Endodermal cell (in vitro differentiated cells): ENCODE measurements around the gene PRELID3B. TPM values are rescaled to one million over a fixed set of nuclear protein-coding genes. Genes with fewer than 3 reads are reported as not detected.

Experiments used
- DNase-seq: peaks from one replicate; pipeline ENCODE4 v3.0.0-alpha.2; 2017
- H3K27ac ChIP-seq: 2 replicates; pipeline ENCODE4 v1.5.1; 2013; ENCODE audit warnings: mild to moderate bottlenecking, low read depth, low read length, moderate library complexity
- H3K27me3 ChIP-seq: 2 replicates; pipeline ENCODE4 v1.6.1; 2013; ENCODE audit warnings: mild to moderate bottlenecking, low read length, moderate library complexity; ENCODE audit not compliant: insufficient read depth, control insufficient read depth, poor library complexity, severe bottlenecking
- H3K36me3 ChIP-seq: 2 replicates; pipeline ENCODE4 v1.7.0; 2013; ENCODE audit warnings: mild to moderate bottlenecking, low read length, moderate library complexity; ENCODE audit not compliant: control insufficient read depth, insufficient read depth
- H3K4me1 ChIP-seq: one replicate; pipeline ENCODE4 v1.7.0; 2013; ENCODE audit warnings: low read length; ENCODE audit not compliant: control insufficient read depth, insufficient read depth
- H3K4me3 ChIP-seq: 2 replicates; pipeline ENCODE4 v1.5.1; 2013; ENCODE audit warnings: mild to moderate bottlenecking, low read length, moderate library complexity
- H3K9ac ChIP-seq: 2 replicates; pipeline ENCODE4 v1.6.1; 2013; ENCODE audit warnings: mild to moderate bottlenecking, low read length, moderate library complexity; ENCODE audit not compliant: poor library complexity, severe bottlenecking; ENCODE audit errors: extremely low read depth
- H3K9me3 ChIP-seq: 2 replicates; pipeline ENCODE4 v1.6.1; 2013; ENCODE audit warnings: mild to moderate bottlenecking, low read length, moderate library complexity; ENCODE audit not compliant: control insufficient read depth
- H3K27ac Mint-ChIP-seq: 2 replicates; pipeline ENCODE4 v1.8.0; 2020; ENCODE audit warnings: mixed read lengths
- H3K27me3 Mint-ChIP-seq: 2 replicates; pipeline ENCODE4 v1.8.0; 2021; ENCODE audit warnings: mild to moderate bottlenecking, mixed read lengths; ENCODE audit not compliant: insufficient read depth
- H3K36me3 Mint-ChIP-seq: 2 replicates; pipeline ENCODE4 v1.8.0; 2020; ENCODE audit warnings: low read depth, mixed read lengths
- H3K4me1 Mint-ChIP-seq: 2 replicates; pipeline ENCODE4 v1.8.0; 2020; ENCODE audit warnings: mixed read lengths
- H3K4me3 Mint-ChIP-seq: 2 replicates; pipeline ENCODE4 v1.8.0; 2020; ENCODE audit warnings: mild to moderate bottlenecking, moderate library complexity, mixed read lengths
- H3K9me3 Mint-ChIP-seq: 2 replicates; pipeline ENCODE4 v1.8.0; 2020; ENCODE audit warnings: mild to moderate bottlenecking, mixed read lengths
- WGBS, 2 experiments: methylation state at CpG; one replicate each; pipeline versions ENCODE4 v1.1.5 to v1.1.7; 2013; ENCODE audit warnings: missing lambda C conversion rate in 2 of 2, mixed read lengths in 1 of 2; ENCODE audit not compliant: insufficient coverage in 1 of 2, insufficient read length in 1 of 2; 5-methylcytosine and 5-hydroxymethylcytosine counted together
- total RNA-seq, 2 donors: library from RNA; stranded (reverse); fragmentation: NEBNext Ultra II Directional in 1 of 2; extraction: Animal tissue kit (Norgen Biotek cat#: 25700) in 1 of 2; gene quantifications; 2 replicates in 1 of 2; 3 replicates in 1 of 2; pipeline ENCODE4 v1.2.1, GENCODE V29; 2021
- TF ChIP-seq, protein P1 (sequence below): fragments of 200-600 bp; sonication (generic); conservative IDR thresholded peaks from 2 replicates; pipeline ENCODE4 v1.5.0; 2021; ENCODE audit warnings: antibody characterized with exemption, mild to moderate bottlenecking

PRELID3B gene
- total RNA-seq, 2 donors from 2014 or later: 48.6 to 50.8 TPM

DNA sequence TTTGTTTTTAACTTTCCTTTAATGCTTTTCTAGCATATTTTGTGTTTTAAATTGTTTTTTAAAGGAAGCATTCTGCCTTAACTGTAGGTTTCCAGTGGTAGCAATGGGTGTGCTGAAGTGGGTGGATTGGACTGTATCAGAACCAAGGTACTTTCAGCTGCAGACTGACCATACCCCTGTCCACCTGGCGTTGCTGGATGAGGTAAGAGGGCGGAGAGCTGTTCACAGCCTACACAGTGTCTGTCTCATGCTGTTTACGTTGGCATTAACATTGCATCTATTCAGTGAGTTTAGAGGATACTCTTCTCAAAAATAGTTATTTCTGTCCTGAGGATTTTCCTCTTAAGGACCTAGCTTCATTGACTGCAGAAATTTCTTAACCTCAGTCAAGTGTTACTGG lies 49.7 kb downstream of the PRELID3B start:
- H3K27ac Mint-ChIP-seq: no peak overlapping the region
- H3K27ac ChIP-seq: no peak overlapping the region
- H3K4me3 ChIP-seq: no peak overlapping the region
- no peak overlapping the region for H3K4me3 Mint-ChIP-seq
- H3K27me3 ChIP-seq: no peaks in the 10 kb centered on the region
- 89 to 100% methylated on average over 3 of the region's 3 CpGs for WGBS, 2 experiments
- H3K9me3 Mint-ChIP-seq: no peaks in the 10 kb centered on the region
- DNase-seq: no peak
- peaks cover 87% of the 10 kb centered on the region for H3K36me3 ChIP-seq
- no peaks in the 10 kb centered on the region for H3K27me3 Mint-ChIP-seq
- no peaks in the 10 kb centered on the region for H3K4me1 Mint-ChIP-seq
- H3K9me3 ChIP-seq: no peaks in the 10 kb centered on the region
- TF ChIP-seq, protein P1, sequence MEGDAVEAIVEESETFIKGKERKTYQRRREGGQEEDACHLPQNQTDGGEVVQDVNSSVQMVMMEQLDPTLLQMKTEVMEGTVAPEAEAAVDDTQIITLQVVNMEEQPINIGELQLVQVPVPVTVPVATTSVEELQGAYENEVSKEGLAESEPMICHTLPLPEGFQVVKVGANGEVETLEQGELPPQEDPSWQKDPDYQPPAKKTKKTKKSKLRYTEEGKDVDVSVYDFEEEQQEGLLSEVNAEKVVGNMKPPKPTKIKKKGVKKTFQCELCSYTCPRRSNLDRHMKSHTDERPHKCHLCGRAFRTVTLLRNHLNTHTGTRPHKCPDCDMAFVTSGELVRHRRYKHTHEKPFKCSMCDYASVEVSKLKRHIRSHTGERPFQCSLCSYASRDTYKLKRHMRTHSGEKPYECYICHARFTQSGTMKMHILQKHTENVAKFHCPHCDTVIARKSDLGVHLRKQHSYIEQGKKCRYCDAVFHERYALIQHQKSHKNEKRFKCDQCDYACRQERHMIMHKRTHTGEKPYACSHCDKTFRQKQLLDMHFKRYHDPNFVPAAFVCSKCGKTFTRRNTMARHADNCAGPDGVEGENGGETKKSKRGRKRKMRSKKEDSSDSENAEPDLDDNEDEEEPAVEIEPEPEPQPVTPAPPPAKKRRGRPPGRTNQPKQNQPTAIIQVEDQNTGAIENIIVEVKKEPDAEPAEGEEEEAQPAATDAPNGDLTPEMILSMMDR: no peak
- no peak overlapping the region for H3K9ac ChIP-seq
- peaks cover 88% of the 10 kb centered on the region for H3K36me3 Mint-ChIP-seq
- H3K4me1 ChIP-seq: no peaks in the 10 kb centered on the region

DNA sequence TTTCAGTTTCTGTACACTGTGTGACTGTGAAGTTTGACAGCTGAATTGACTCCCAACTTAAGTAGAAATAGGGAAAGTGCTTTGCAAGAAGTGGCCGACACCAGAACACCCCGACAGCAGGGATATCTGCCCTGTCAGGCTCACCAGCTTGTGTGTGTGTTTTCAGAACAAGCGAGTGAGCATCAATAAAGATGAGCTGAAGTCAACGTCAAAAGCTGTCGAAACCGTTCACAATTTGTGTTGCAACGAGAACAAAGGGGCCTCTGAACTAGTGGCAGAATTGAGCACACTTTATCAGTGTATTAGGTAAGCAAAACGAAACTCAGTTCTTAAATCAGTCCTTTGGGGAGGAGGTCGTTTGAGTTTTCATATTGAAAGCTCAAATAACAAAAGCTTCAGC lies 50.9 kb downstream of the PRELID3B start:
- Histone ChIP-seq H3K9me3 (no peaks in the 10 kb centered on the region), H3K27ac (no peak overlapping the region), H3K36me3 (peaks cover 90% of the 10 kb centered on the region), H3K4me1 (no peaks in the 10 kb centered on the region), H3K4me3 (no peak overlapping the region), H3K9ac (no peak overlapping the region), H3K27me3 (no peaks in the 10 kb centered on the region)
- Mint-ChIP-seq H3K4me3 (no peak overlapping the region), H3K27ac (no peak overlapping the region), H3K36me3 (peaks cover 91% of the 10 kb centered on the region), H3K27me3 (no peaks in the 10 kb centered on the region), H3K4me1 (peaks cover 2% of the 10 kb centered on the region), H3K9me3 (no peaks in the 10 kb centered on the region)
- WGBS, 2 experiments: 94 to 99% methylated on average over 8 to 9 of the region's 9 CpGs
- peak; percentile 24 for DNase-seq
- TF ChIP-seq, protein P1: no peak

DNA sequence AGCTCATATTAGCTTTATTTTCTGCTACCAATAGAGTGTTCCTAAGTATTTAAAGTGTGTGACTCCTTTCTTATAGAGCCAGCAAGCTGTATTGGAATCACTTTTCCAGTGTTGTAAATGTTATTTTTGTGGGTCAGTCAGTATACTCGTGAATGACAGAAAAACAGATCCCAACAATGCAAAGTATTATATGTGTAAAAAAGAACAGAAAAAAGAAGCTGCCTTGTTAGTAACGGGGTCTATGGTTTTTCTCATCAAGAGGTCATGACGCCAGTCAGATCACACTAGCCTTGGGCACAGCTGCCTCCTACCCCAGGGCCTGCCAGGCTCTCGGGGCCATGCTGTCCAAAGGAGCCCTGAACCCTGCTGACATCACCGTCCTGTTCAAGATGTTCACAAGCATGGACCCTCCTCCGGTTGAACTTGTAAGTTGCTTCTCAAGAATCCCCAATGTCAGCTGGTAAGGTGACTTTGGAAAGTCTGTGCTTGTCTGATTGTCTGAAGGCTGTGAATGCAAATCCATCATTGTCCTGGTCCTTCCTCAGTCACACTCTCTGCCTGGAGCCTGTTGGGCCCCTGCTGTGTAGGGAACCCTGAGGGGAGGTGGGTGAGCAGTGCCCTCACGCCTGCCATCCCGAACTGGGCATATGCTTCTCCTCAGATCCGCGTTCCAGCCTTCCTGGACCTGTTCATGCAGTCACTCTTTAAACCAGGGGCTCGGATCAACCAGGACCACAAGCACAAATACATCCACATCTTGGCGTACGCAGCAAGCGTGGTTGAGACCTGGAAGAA lies 51.7 kb downstream of the PRELID3B start:
- Mint-ChIP-seq H3K9me3 (no peaks in the 10 kb centered on the region), H3K4me3 (no peak overlapping the region), H3K27ac (no peak overlapping the region), H3K27me3 (no peaks in the 10 kb centered on the region), H3K4me1 (peaks cover 6% of the 10 kb centered on the region), H3K36me3 (peaks cover 88% of the 10 kb centered on the region)
- Histone ChIP-seq H3K9me3 (no peaks in the 10 kb centered on the region), H3K4me3 (no peak overlapping the region), H3K9ac (no peak overlapping the region), H3K27ac (no peak overlapping the region), H3K4me1 (no peaks in the 10 kb centered on the region), H3K36me3 (peaks cover 89% of the 10 kb centered on the region), H3K27me3 (no peaks in the 10 kb centered on the region)
- peak; percentile 33 for DNase-seq
- 97 to 98% methylated on average over 6 to 14 of the region's 14 CpGs for WGBS, 2 experiments
- TF ChIP-seq, protein P1: no peak
